Right lobe of liver (tissue), 6 donors: Measurements from ENCODE around the gene RGS6. TPM values are rescaled to one million over a fixed set of nuclear protein-coding genes. Genes with fewer than 3 reads are reported as not detected.

Experiments
- ATAC-seq, 4 donors: fragments of 200-7000 bp; cut with Tn5 transposase; one replicate each; pipeline ENCODE4 v1.9.1; 2020; ENCODE audit warnings: mild to moderate bottlenecking in 4 of 4, moderate library complexity in 4 of 4
- DNase-seq, 3 donors: peaks; one replicate each; pipeline ENCODE4 v3.0.0-alpha.2; 2020
- H3K27ac ChIP-seq, 3 donors: fragments of 200-600 bp; one replicate each; pipeline ENCODE4 v1.8.0; 2022
- H3K27me3 ChIP-seq, 2 donors: fragments of 200-600 bp; one replicate each; pipeline ENCODE4 v1.8.0; 2022
- H3K36me3 ChIP-seq, 4 donors: fragments of 200-600 bp; sonication (generic) in 1 of 4; one replicate each; pipeline versions ENCODE4 v1.5.1 to v1.8.0; 2017 to 2022; ENCODE audit warnings: control low read depth in 1 of 4
- H3K4me1 ChIP-seq, 4 donors: fragments of 200-600 bp; sonication (generic) in 1 of 4; one replicate each; pipeline versions ENCODE4 v1.5.1 to v1.8.0; 2017 to 2022; ENCODE audit warnings: control low read depth in 1 of 4
- H3K4me3 ChIP-seq, 3 donors: fragments of 200-600 bp; one replicate each; pipeline ENCODE4 v1.8.0; 2022
- H3K9me3 ChIP-seq, 4 donors: fragments of 200-600 bp; sonication (generic) in 1 of 4; one replicate each; pipeline versions ENCODE4 v1.5.1 to v1.8.0; 2017 to 2022; ENCODE audit warnings: control low read depth in 1 of 4
- CTCF ChIP-seq, 4 donors: fragments of 200-600 bp in 3 of 4; fragments of 450-650 bp in 1 of 4; IDR thresholded peaks; one replicate each; pipeline versions ENCODE4 v1.5.1 to v1.8.0; 2016 to 2022; ENCODE audit warnings: antibody characterized with exemption in 4 of 4, mild to moderate bottlenecking in 2 of 4
- POLR2A ChIP-seq: fragments of 450-650 bp; IDR thresholded peaks from one replicate; pipeline ENCODE4 v1.6.1; 2017; ENCODE audit warnings: antibody characterized with exemption, mild to moderate bottlenecking
- WGBS: methylation state at CpG from one replicate; pipeline ENCODE4 v1.1.6; 2018; ENCODE audit warnings: low coverage, low lambda C conversion rate; ENCODE audit not compliant: insufficient coverage; ENCODE audit errors: missing lambda C conversion rate; 5-methylcytosine and 5-hydroxymethylcytosine counted together
- intact Hi-C, 2 donors: fragments of 100-400 bp; cut with DNase I; formaldehyde crosslinking; loops; one replicate each; pipeline versions ENCODE4 v1.11.2 to v1.14.1; 2022
- total RNA-seq, 6 experiments: library from RNA; depleted of rRNA in 2 of 6; stranded (reverse); fragments of >200 nt in 2 of 6; fragmentation: NEBNext Ultra II Directional in 3 of 6; extraction: Animal tissue kit (Norgen Biotek cat#: 25700) in 3 of 6; gene quantifications; one replicate each; pipeline versions ENCODE4 v1.1.0 to v1.2.4, GENCODE V29; 2016 to 2023
- donor health status: DM: no; HTN: yes; CAD: no.
- donor health status: DM: no; HTN: no; CAD: no.
- donor health status: DM: no; HTN: no; CAD: no.
- donor health status: DM: no; HTN: yes; CAD: no.
- donor health status: DM: no; HTN: yes; CAD: no.

RGS6 gene
- total RNA-seq, 6 experiments from 2014 or later: 0.07 TPM; not detected in 5

- H3K27ac ChIP-seq: no peak overlapping the region
- no peaks in the 10 kb centered on the region for H3K36me3 ChIP-seq
- H3K4me1 ChIP-seq: no peaks in the 10 kb centered on the region
- ATAC-seq (no peak), DNase-seq (no peak)
- no peak overlapping the region for H3K4me3 ChIP-seq
- 38% methylated on average over 4 of the region's 4 CpGs for WGBS
- intact Hi-C loops: loop anchor here in 1 of 2 donors (5.0 kb wide), 1 partner anchor 437 kb away; no protein-coding TSS in a partner anchor
- TF ChIP-seq CTCF (IDR thresholded peaks at IDR 0.05) (no peak), POLR2A (no peak)
- H3K27me3 ChIP-seq: no peaks in the 10 kb centered on the region
- no peaks in the 10 kb centered on the region for H3K9me3 ChIP-seq
Observed at GRCh38 chr14:72510566-72510965, 578.3 kb downstream of the RGS6 start.

GRCh38 chr14:72512281-72512680, 580.1 kb downstream of the RGS6 start:
- WGBS: 0% methylated on average over 1 of the region's 2 CpGs

GRCh38 chr14:72512925-72513324, 580.7 kb downstream of the RGS6 start:
- Histone ChIP-seq H3K36me3 (no peaks in the 10 kb centered on the region), H3K27ac (no peak overlapping the region), H3K27me3 (no peaks in the 10 kb centered on the region), H3K4me1 (no peaks in the 10 kb centered on the region), H3K4me3 (no peak overlapping the region), H3K9me3 (no peaks in the 10 kb centered on the region)
- WGBS: 59% methylated on average over 5 of the region's 5 CpGs
- intact Hi-C loops: loop anchor here in 1 of 2 donors (5.0 kb wide), 1 partner anchor 434 kb away; no protein-coding TSS in a partner anchor
- TF ChIP-seq POLR2A (no peak), CTCF (IDR thresholded peaks at IDR 0.05) (no peak)
- DNase-seq (no peak), ATAC-seq (no peak)

More at GRCh38 chr14:72512281-72512680, 580.1 kb downstream of the RGS6 start:
- intact Hi-C loops: loop anchor here in 1 of 2 donors (5.0 kb wide), 1 partner anchor 435 kb away; no protein-coding TSS in a partner anchor
- no peaks in the 10 kb centered on the region for H3K36me3 ChIP-seq
- ATAC-seq: no peak
- H3K27ac ChIP-seq: no peak overlapping the region
- no peaks in the 10 kb centered on the region for H3K9me3 ChIP-seq
- H3K27me3 ChIP-seq: no peaks in the 10 kb centered on the region
- TF ChIP-seq CTCF (IDR thresholded peaks at IDR 0.05) (no peak), POLR2A (no peak)
- H3K4me1 ChIP-seq: no peaks in the 10 kb centered on the region
- DNase-seq: no peak
- H3K4me3 ChIP-seq: no peak overlapping the region

- DNase-seq (no peak), ATAC-seq (no peak)
- Histone ChIP-seq H3K27ac (no peak overlapping the region), H3K36me3 (no peaks in the 10 kb centered on the region), H3K9me3 (no peaks in the 10 kb centered on the region), H3K4me1 (no peaks in the 10 kb centered on the region), H3K4me3 (no peak overlapping the region), H3K27me3 (no peaks in the 10 kb centered on the region)
- TF ChIP-seq CTCF (IDR thresholded peaks at IDR 0.05) (no peak), POLR2A (no peak)
- intact Hi-C loops: loop anchor here in 1 of 2 donors (5.0 kb wide), 1 partner anchor 434 kb away; no protein-coding TSS in a partner anchor
- WGBS: 69% methylated on average over 2 of the region's 3 CpGs
Observed at GRCh38 chr14:72513346-72513745, 581.1 kb downstream of the RGS6 start.
